Activated gamma-delta T cell (primary cell): ENCODE results near the gene FHL2.
"Not testable (repeated sequence)": the region's sequence is repeated elsewhere in the genome, so short reads cannot be mapped to it uniquely, and the experiment has no call there.

Source experiments
- DNase-seq: peaks from one replicate; lab custom pipeline; 2025; lab: John Stamatoyannopoulos, UW

The FHL2 gene

GRCh38 chr2:105338020-105338385 is 60.8 kb downstream of the FHL2 start:
- no peak for DNase-seq

GRCh38 chr2:105337122-105338019 is 61.5 kb downstream of the FHL2 start, which contains the start of gene C2orf49:
TSS of gene C2orf49 (plus strand) at chr2:105337540. CDS start at chr2:105337588, 48 bp downstream.
- peak; percentile 70 for DNase-seq

GRCh38 chr2:105336786-105337121 is 62.1 kb downstream of the FHL2 start:
- no peak for DNase-seq

GRCh38 chr2:105335469-105335868 is 63.4 kb downstream of the FHL2 start:
- no peak for DNase-seq

- DNase-seq: no peak
Observed at GRCh38 chr2:105334211-105334610, 64.6 kb downstream of the FHL2 start.

- no peak for DNase-seq
Observed at GRCh38 chr2:105330681-105331375, 68.0 kb downstream of the FHL2 start.

- DNase-seq: peak; percentile 56
Observed at GRCh38 chr2:105329561-105330495, 69.0 kb downstream of the FHL2 start, which contains the start of gene TGFBRAP1. TSS of gene TGFBRAP1 (minus strand) at chr2:105329735. CDS start at chr2:105308301, 21,434 bp downstream.

- no peak for DNase-seq
Observed at GRCh38 chr2:105329197-105329554, 69.7 kb downstream of the FHL2 start.

- DNase-seq: no peak
Observed at GRCh38 chr2:105328281-105329196, 70.3 kb downstream of the FHL2 start.

GRCh38 chr2:105327690-105328089 is 71.2 kb downstream of the FHL2 start:
- DNase-seq: no peak

- not testable (repeated sequence) for DNase-seq
Observed at GRCh38 chr2:105327271-105327670, 71.6 kb downstream of the FHL2 start.

GRCh38 chr2:105325389-105325963 is 73.4 kb downstream of the FHL2 start:
- no peak for DNase-seq

GRCh38 chr2:105324732-105325131 is 74.1 kb downstream of the FHL2 start:
- no peak for DNase-seq

- no peak for DNase-seq
Observed at GRCh38 chr2:105324101-105324500, 74.8 kb downstream of the FHL2 start.

GRCh38 chr2:105323111-105323510 is 75.7 kb downstream of the FHL2 start:
- no peak for DNase-seq

- DNase-seq: no peak
Observed at GRCh38 chr2:105321875-105322646, 76.8 kb downstream of the FHL2 start.

- DNase-seq: no peak
Observed at GRCh38 chr2:105320651-105321215, 78.1 kb downstream of the FHL2 start.

GRCh38 chr2:105317937-105318336 is 80.9 kb downstream of the FHL2 start:
- DNase-seq: no peak

GRCh38 chr2:105315314-105315713 is 83.5 kb downstream of the FHL2 start:
- DNase-seq: no peak
